ENCODE measurements around the gene RIMBP3C. TPM values are rescaled to one million over a fixed set of nuclear protein-coding genes. Genes with fewer than 3 reads are reported as not detected.
"Not testable (repeated sequence)": the region's sequence is repeated elsewhere in the genome, so short reads cannot be mapped to it uniquely, and the experiment has no call there.

Gene RIMBP3C, protein sequence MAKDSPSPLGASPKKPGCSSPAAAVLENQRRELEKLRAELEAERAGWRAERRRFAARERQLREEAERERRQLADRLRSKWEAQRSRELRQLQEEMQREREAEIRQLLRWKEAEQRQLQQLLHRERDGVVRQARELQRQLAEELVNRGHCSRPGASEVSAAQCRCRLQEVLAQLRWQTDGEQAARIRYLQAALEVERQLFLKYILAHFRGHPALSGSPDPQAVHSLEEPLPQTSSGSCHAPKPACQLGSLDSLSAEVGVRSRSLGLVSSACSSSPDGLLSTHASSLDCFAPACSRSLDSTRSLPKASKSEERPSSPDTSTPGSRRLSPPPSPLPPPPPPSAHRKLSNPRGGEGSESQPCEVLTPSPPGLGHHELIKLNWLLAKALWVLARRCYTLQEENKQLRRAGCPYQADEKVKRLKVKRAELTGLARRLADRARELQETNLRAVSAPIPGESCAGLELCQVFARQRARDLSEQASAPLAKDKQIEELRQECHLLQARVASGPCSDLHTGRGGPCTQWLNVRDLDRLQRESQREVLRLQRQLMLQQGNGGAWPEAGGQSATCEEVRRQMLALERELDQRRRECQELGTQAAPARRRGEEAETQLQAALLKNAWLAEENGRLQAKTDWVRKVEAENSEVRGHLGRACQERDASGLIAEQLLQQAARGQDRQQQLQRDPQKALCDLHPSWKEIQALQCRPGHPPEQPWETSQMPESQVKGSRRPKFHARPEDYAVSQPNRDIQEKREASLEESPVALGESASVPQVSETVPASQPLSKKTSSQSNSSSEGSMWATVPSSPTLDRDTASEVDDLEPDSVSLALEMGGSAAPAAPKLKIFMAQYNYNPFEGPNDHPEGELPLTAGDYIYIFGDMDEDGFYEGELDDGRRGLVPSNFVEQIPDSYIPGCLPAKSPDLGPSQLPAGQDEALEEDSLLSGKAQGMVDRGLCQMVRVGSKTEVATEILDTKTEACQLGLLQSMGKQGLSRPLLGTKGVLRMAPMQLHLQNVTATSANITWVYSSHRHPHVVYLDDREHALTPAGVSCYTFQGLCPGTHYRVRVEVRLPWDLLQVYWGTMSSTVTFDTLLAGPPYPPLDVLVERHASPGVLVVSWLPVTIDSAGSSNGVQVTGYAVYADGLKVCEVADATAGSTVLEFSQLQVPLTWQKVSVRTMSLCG (N-terminal part only)
- 0.32 and 0.34 TPM in 2 replicates for total RNA-seq

GRCh38 chr22:21551361-21551760 lies at the start of gene RIMBP3C:
TSS of gene RIMBP3C (minus strand) at chr22:21551461. CDS start at chr22:21550976, 485 bp downstream.
- H3K27ac Mint-ChIP-seq; intact Hi-C loops (cut with micrococcal nuclease); H3K27me3 Mint-ChIP-seq (ENCODE audit: insufficient read depth); H3K4me3 Mint-ChIP-seq; H3K4me1 Mint-ChIP-seq (ENCODE audit: low read depth); DNase-seq (ENCODE audit: low spot score); H3K9me3 Mint-ChIP-seq; H3K36me3 Mint-ChIP-seq (ENCODE audit: low read depth): not testable (repeated sequence)

DNA sequence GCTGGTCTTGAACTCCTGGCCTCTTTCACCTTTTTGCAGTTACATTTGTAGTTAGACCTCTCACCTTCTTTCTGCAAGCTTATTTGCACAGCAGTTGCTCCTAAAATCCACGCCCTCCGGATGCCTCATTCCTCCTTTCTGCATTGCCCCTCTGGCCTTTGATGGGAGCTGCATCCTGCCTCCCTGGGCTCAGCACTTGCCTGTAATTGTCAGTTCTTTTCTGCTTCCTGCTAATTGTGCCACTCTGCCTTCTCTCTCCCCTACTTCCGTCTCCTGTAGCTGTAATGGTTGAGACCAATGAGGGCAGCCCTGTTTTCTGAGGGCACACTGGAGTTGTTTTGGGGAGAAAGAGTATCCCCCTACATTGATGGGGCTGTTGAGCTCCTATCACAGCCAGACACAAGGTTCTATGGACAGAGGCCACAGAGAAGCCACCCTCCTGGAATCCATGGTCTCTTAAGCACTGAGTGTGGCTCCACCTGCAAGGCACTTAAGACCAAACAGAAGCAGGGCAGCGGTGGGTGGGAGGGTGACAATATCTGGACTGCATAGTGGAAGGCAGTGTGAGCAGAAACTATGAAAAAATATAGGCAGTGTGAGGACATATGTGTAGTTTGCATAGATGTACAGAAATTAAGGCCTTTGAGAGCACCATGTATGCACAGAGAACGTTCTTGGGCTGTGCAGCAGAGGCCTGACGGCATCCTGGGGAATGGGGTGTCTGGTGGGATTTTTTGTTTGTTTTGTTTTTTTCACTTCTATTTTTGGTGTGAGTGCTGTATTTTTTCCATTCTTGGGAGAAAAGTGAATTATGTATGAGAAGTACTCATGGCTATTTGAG lies 48.0 kb upstream of the RIMBP3C start:
- H3K27ac Mint-ChIP-seq = peak overlapping the region; percentile 1
- H3K4me1 Mint-ChIP-seq (ENCODE audit: low read depth) = peaks cover 23% of the 10 kb centered on the region
- no peak overlapping the region for H3K4me3 Mint-ChIP-seq
- H3K36me3 Mint-ChIP-seq (ENCODE audit: low read depth) = peaks cover 31% of the 10 kb centered on the region
- no peaks in the 10 kb centered on the region for H3K9me3 Mint-ChIP-seq
- intact Hi-C loops (cut with micrococcal nuclease) = no loop called here
- no peak for DNase-seq (ENCODE audit: low spot score)
- no peaks in the 10 kb centered on the region for H3K27me3 Mint-ChIP-seq (ENCODE audit: insufficient read depth)

DNA sequence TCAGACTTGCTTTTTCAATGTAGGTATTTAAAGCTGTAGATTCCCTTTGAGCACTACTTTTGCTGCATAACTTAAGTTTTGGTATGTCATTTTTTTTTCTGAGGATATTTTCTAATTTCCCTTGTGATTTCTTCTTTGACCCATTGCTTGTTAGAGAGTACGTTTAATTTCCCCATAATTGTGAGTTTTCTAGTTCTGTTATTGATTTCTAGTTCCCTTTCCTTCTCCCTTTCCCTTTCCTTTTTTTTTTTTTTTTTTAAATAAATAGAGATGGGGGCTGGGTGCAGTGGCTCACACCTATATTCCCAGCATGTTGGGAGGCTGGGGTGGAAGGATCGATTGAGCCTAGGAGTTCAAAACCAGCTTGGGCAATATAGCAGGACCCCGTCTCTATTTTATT lies 47.0 kb upstream of the RIMBP3C start:
- no peaks in the 10 kb centered on the region for H3K9me3 Mint-ChIP-seq
- no peak overlapping the region for H3K27ac Mint-ChIP-seq
- DNase-seq (ENCODE audit: low spot score) = no peak
- intact Hi-C loops (cut with micrococcal nuclease) = no loop called here
- peaks cover 33% of the 10 kb centered on the region for H3K4me1 Mint-ChIP-seq (ENCODE audit: low read depth)
- H3K4me3 Mint-ChIP-seq = no peak overlapping the region
- peaks cover 41% of the 10 kb centered on the region for H3K36me3 Mint-ChIP-seq (ENCODE audit: low read depth)
- no peaks in the 10 kb centered on the region for H3K27me3 Mint-ChIP-seq (ENCODE audit: insufficient read depth)

- H3K4me3 Mint-ChIP-seq; DNase-seq (ENCODE audit: low spot score); H3K9me3 Mint-ChIP-seq; intact Hi-C loops (cut with micrococcal nuclease); H3K27ac Mint-ChIP-seq; H3K27me3 Mint-ChIP-seq (ENCODE audit: insufficient read depth): not testable (repeated sequence)
- peaks cover 39% of the 10 kb centered on the region for H3K36me3 Mint-ChIP-seq (ENCODE audit: low read depth)
- peaks cover 32% of the 10 kb centered on the region for H3K4me1 Mint-ChIP-seq (ENCODE audit: low read depth)
Measured at GRCh38 chr22:21596356-21597135, 45.3 kb upstream of the RIMBP3C start.

DNA sequence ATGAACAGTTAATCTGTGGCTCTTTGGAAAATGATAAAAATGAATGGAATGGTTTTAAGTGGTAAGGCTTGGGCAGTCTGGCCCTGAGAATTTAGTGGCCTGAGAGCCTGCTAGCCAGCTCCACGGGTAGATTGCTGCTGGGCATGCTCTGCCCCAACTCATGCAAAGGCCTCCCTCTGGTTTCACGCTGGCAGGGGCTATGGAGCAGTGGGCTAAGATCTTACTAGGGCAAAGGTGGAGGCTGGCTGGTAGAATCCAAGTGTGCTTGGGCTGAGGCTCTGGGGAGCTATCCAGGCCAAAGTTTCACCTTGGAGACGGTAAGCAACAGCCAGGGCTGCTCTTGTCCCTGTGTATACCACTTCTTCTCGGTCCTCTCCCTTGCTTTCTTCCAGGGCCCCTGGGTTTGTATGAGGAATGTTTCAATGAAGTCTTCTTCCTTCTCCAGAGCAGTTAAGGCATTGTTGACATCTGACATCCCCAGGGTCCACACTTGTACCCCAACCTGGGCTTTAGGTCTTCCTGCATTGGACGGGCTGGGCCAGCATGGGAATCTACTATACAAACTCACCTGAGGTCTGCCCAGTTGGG lies 43.7 kb upstream of the RIMBP3C start:
- H3K27ac Mint-ChIP-seq = no peak overlapping the region
- DNase-seq (ENCODE audit: low spot score) = no peak
- peaks cover 44% of the 10 kb centered on the region for H3K4me1 Mint-ChIP-seq (ENCODE audit: low read depth)
- H3K9me3 Mint-ChIP-seq = no peaks in the 10 kb centered on the region
- no peak overlapping the region for H3K4me3 Mint-ChIP-seq
- H3K27me3 Mint-ChIP-seq (ENCODE audit: insufficient read depth) = no peaks in the 10 kb centered on the region
- peaks cover 38% of the 10 kb centered on the region for H3K36me3 Mint-ChIP-seq (ENCODE audit: low read depth)
- intact Hi-C loops (cut with micrococcal nuclease) = no loop called here

DNA sequence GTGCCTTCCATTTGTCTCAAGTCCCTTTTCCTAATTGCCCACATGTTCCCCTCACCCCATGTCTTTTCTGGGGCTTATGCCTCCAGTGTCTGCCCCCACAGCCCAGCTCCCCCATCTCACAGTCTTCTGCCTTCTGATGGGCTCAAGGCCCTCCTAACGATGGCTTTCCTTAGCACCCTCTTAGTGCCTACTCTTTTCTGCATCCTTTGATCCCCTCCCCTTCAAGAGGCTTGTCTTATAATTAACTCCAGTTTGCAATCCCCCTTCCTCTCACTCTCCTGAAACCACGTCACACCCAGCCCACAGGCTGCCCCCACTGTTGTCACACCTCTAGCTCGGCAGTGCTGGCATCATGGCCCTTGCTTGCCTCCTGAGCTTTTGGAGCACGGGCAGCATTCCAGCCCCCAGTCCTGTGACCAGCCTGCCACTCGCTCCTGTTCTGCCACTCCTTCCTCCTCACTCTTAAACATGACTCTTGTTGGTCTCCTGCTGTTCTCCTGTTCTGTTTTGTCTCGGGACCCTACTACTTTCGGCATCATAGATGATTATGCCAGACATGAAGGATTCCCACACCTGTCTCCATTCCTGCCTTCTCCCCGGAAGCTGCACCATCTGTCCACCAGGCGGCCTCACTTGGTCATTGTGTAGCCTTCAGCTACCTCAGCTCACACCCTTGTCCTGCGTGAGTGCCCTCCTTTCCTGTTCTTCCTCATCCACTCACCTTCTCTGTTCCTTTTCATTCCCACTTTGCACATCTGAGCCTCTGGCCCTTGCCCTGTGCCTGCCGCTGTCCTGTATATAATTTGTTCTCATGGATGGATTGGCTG lies 42.4 kb upstream of the RIMBP3C start:
- no peak for DNase-seq (ENCODE audit: low spot score)
- peaks cover 35% of the 10 kb centered on the region for H3K36me3 Mint-ChIP-seq (ENCODE audit: low read depth)
- intact Hi-C loops (cut with micrococcal nuclease) = no loop called here
- peak overlapping the region; percentile 25 for H3K27ac Mint-ChIP-seq
- H3K27me3 Mint-ChIP-seq (ENCODE audit: insufficient read depth) = no peaks in the 10 kb centered on the region
- H3K4me1 Mint-ChIP-seq (ENCODE audit: low read depth) = peaks cover 38% of the 10 kb centered on the region
- no peak overlapping the region for H3K4me3 Mint-ChIP-seq
- no peaks in the 10 kb centered on the region for H3K9me3 Mint-ChIP-seq

DNA sequence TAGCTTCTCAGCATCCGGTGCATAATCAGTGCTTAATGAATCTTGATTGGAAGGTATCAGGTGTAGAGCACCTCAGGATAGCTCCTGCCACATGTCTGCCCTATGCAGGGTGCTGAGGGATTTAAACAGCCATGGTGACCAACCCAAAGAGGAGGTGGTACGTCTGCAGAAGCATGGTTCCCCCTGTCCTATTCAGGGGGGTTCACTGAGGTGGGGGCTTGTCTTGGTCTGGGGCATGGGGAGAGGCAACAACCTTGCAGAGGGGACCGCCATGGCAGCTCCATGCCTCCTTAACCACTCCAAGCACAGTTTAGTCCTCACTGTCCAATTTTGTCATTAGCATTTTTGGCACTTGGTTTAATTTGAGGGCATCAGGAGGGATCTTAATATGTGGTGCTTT lies 41.2 kb upstream of the RIMBP3C start:
- no peak overlapping the region for H3K4me3 Mint-ChIP-seq
- DNase-seq (ENCODE audit: low spot score) = no peak
- peaks cover 48% of the 10 kb centered on the region for H3K4me1 Mint-ChIP-seq (ENCODE audit: low read depth)
- no peaks in the 10 kb centered on the region for H3K27me3 Mint-ChIP-seq (ENCODE audit: insufficient read depth)
- H3K36me3 Mint-ChIP-seq (ENCODE audit: low read depth) = peaks cover 39% of the 10 kb centered on the region
- intact Hi-C loops (cut with micrococcal nuclease) = no loop called here
- no peaks in the 10 kb centered on the region for H3K9me3 Mint-ChIP-seq
- no peak overlapping the region for H3K27ac Mint-ChIP-seq

DNA sequence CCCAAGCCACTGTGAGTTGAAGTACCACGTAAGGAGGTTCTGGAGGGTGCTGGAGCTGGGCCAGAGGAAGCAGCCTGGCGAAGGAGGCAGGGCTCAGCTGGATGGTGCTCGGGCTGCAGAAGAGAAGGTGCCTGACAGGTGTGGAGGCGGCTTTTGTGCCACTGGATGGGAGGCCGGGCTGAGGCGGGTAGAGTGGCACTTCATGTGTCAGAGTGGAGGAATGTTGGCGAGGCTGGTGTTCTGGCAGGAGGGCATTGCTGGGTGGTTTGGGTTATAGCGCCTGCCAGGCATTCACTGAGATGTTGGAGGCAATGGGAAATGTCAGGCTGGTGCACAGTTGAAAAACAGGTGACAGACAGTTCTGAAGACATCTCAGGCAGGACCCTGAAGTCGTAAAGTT lies 40.4 kb upstream of the RIMBP3C start:
- Mint-ChIP-seq H3K4me3 (no peak overlapping the region), H3K4me1 (ENCODE audit: low read depth) (peaks cover 50% of the 10 kb centered on the region), H3K36me3 (ENCODE audit: low read depth) (peaks cover 38% of the 10 kb centered on the region), H3K27ac (peak overlapping the region; percentile 29), H3K9me3 (no peaks in the 10 kb centered on the region), H3K27me3 (ENCODE audit: insufficient read depth) (no peaks in the 10 kb centered on the region)
- intact Hi-C loops (cut with micrococcal nuclease) = no loop called here
- no peak for DNase-seq (ENCODE audit: low spot score)

DNA sequence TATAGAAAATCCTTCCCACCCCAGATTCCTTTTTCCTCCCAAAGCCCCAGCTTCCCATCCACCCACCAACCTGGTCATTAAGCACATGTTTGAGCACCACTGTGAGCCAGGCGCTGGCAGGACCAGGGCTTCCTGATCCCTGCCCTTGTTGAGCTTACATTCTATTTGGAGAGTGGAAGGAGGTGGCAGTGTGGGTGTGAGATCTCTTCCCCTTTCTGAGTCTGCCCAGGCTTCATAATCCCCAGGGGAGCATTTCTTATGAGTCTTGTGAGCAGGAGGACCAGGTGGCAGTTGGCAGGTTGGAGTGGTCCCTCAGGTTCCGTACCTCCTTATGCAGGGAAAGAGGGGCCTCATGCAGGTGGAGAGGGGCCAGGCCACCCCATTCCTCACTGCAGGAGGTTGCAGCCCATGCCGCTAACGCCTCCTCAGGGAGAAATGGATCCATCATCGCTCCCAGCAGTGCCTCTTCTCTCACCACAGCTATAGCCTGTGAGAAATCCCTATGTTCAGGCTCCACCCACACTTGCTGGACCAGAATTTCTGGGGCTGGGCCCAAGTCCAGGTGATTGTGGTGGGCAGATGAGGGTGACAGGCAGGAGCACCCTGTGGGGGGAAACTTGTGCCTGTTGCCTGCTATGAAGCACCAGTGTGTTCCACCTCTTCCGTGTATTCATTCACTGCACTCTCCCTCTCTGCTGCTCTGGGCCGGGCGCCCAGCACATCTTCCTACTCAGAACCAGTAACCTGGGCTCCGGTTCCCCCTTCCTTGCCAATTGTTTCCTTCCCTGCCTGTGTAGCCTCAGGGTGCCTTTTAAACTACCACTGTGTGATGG lies 39.8 kb upstream of the RIMBP3C start:
- H3K27me3 Mint-ChIP-seq (ENCODE audit: insufficient read depth) = no peaks in the 10 kb centered on the region
- H3K27ac Mint-ChIP-seq = peak overlapping the region; percentile 29
- no peaks in the 10 kb centered on the region for H3K9me3 Mint-ChIP-seq
- H3K4me1 Mint-ChIP-seq (ENCODE audit: low read depth) = peaks cover 50% of the 10 kb centered on the region
- no peak overlapping the region for H3K4me3 Mint-ChIP-seq
- no peak for DNase-seq (ENCODE audit: low spot score)
- intact Hi-C loops (cut with micrococcal nuclease) = no loop called here
- H3K36me3 Mint-ChIP-seq (ENCODE audit: low read depth) = peaks cover 35% of the 10 kb centered on the region

GRCh38 chr22:21589396-21589795 lies 38.1 kb upstream of the RIMBP3C start:
- no peak for DNase-seq (ENCODE audit: low spot score)
- Mint-ChIP-seq H3K27me3 (ENCODE audit: insufficient read depth) (no peaks in the 10 kb centered on the region), H3K4me1 (ENCODE audit: low read depth) (peaks cover 55% of the 10 kb centered on the region), H3K36me3 (ENCODE audit: low read depth) (peaks cover 25% of the 10 kb centered on the region), H3K9me3 (no peaks in the 10 kb centered on the region), H3K27ac (peak overlapping the region; percentile 18), H3K4me3 (no peak overlapping the region)
- intact Hi-C loops (cut with micrococcal nuclease) = loop anchor here (2.0 to 10.0 kb wide), 2 partner anchors 41 to 175 kb away; partner anchors contain the start of gene YDJC

Data from activated T-helper 1 cell treated with anti-CD3 and anti-CD28 coated beads, Interleukin-12 subunit alpha, Interleukin-12 subunit beta, Interleukin-2, Interleukin-4 antibody, amounts not matched to agents 30 ng/mL and 10 ng/mL and 1 ng/mL, durations not matched to agents 14 hours and 24 hours and 36 hours (primary cell).